GM12878 (cell line): ENCODE measurements around the gene RARG. TPM values are rescaled to one million over a fixed set of nuclear protein-coding genes. Genes with fewer than 3 reads are reported as not detected.

Experiments
- ATAC-seq: fragments of 200-7000 bp; cut with Tn5 transposase; 3 replicates; pipeline ENCODE4 v1.9.1; 2020; ENCODE audit warnings: mild to moderate bottlenecking, moderate library complexity
- BruUV-seq: library from RNA; stranded (reverse); fragments of 400-500 nt; replicated peaks from 2 replicates; lab custom pipeline; 2021; lab: Mats Ljungman, UMichigan
- CTCF ChIA-PET: fragments of 300-600 bp; sonication (Branson Sonifier 250); formaldehyde crosslinking; extraction: SDS; loops from one replicate; lab custom pipeline; 2021; ENCODE audit warnings: inconsistent platforms; lab: Yijun Ruan, JAX
- POLR2A ChIA-PET: fragments of 350-600 bp; formaldehyde crosslinking; extraction: SDS; loops from one replicate; lab custom pipeline; 2021; ENCODE audit warnings: inconsistent platforms; lab: Charles Lee
- RAD21 ChIA-PET: fragments of 300-600 bp; sonication (Branson Sonifier 250); formaldehyde crosslinking; loops from one replicate; lab custom pipeline; 2023; ENCODE audit warnings: antibody characterized with exemption; ENCODE audit not compliant: unreplicated experiment; lab: Charles Lee
- SMC1A ChIA-PET: fragments of 300-600 bp; sonication (Branson Sonifier 250); formaldehyde crosslinking; loops from one replicate; lab custom pipeline; 2023; ENCODE audit not compliant: unreplicated experiment, uncharacterized antibody; lab: Charles Lee
- DNase-seq: peaks from one replicate; pipeline ENCODE4 v3.0.0-alpha.2; 2011; ENCODE audit warnings: low read depth, low spot score
- FAIRE-seq: peaks from 3 replicates; lab custom pipeline; 2011; peaks lifted over from hg19 to GRCh38; lab: Jason Lieb, UNC
- H2AFZ ChIP-seq: 2 replicates; pipeline ENCODE4 v1.6.0; 2011; ENCODE audit warnings: low read depth, low read length, control low read depth; ENCODE audit not compliant: control insufficient read depth
- H3K27ac ChIP-seq: 2 replicates; pipeline ENCODE4 v1.5.1; 2011; ENCODE audit warnings: control low read depth; ENCODE audit not compliant: control insufficient read depth, insufficient read depth
- H3K27me3 ChIP-seq, 2 experiments: replicated peaks in 1 of 2; 2 replicates each; pipeline versions ENCODE4 v1.6.0 to v1.6.1; 2011; ENCODE audit warnings: low read length in 1 of 2; ENCODE audit not compliant: control insufficient read depth in 2 of 2, insufficient read depth in 2 of 2
- H3K36me3 ChIP-seq, 2 experiments: 2 replicates each; pipeline ENCODE4 v1.5.1; 2011; ENCODE audit warnings: low read length in 1 of 2; ENCODE audit not compliant: control insufficient read depth in 2 of 2, insufficient read depth in 2 of 2
- H3K4me1 ChIP-seq: 2 replicates; pipeline ENCODE4 v1.6.1; 2011; ENCODE audit warnings: mild to moderate bottlenecking, low read length, moderate library complexity, mixed read lengths; ENCODE audit not compliant: control insufficient read depth, insufficient read depth
- H3K4me2 ChIP-seq: 2 replicates; pipeline ENCODE4 v1.6.0; 2011; ENCODE audit warnings: control low read depth; ENCODE audit not compliant: control insufficient read depth, insufficient read depth
- H3K4me3 ChIP-seq: fragments of 200-600 bp; sonication (generic); 2 replicates; pipeline ENCODE4 v1.5.1; 2016
- H3K79me2 ChIP-seq: 2 replicates; pipeline ENCODE4 v1.6.0; 2011; ENCODE audit warnings: low read length; ENCODE audit not compliant: control insufficient read depth, insufficient read depth
- H3K9ac ChIP-seq: 2 replicates; pipeline ENCODE4 v1.8.0; 2011; ENCODE audit warnings: low read length, control low read depth, mixed read lengths; ENCODE audit not compliant: control insufficient read depth, insufficient read depth
- H3K9me3 ChIP-seq: replicated peaks from 3 replicates; pipeline ENCODE4 v1.5.1; 2011; ENCODE audit warnings: mild to moderate bottlenecking, low read length; ENCODE audit not compliant: control insufficient read depth, insufficient read depth
- H4K20me1 ChIP-seq: 2 replicates; pipeline ENCODE4 v1.6.0; 2011; ENCODE audit not compliant: control insufficient read depth, insufficient read depth
- CTCF ChIP-seq, 3 experiments: IDR thresholded peaks in 2 of 3; conservative IDR thresholded peaks in 1 of 3; 2 replicates each; pipeline ENCODE4 v1.5.1; 2011; ENCODE audit warnings: low read depth in 3 of 3, low read length in 3 of 3, mild to moderate bottlenecking in 3 of 3, control low read depth in 2 of 3, moderate library complexity in 2 of 3, inconsistent platforms in 1 of 3, mixed read lengths in 1 of 3; ENCODE audit not compliant: control insufficient read depth in 2 of 3, insufficient read depth in 1 of 3; ENCODE audit errors: extremely low read depth in 1 of 3
- GABPA ChIP-seq: IDR thresholded peaks from 2 replicates; pipeline ENCODE4 v1.6.1; 2014; ENCODE audit warnings: antibody characterized with exemption, low read depth, mild to moderate bottlenecking, inconsistent platforms
- SIN3A ChIP-seq: IDR thresholded peaks from 2 replicates; pipeline ENCODE4 v1.6.1; 2012; ENCODE audit warnings: low read depth, low read length, improper control_type of control experiment
- WGBS: methylation state at CpG from one replicate; pipeline ENCODE4 v1.1.6; 2016; ENCODE audit warnings: low lambda C conversion rate; ENCODE audit not compliant: insufficient replicate concordance, insufficient coverage; ENCODE audit errors: missing lambda C conversion rate; 5-methylcytosine and 5-hydroxymethylcytosine counted together
- in situ Hi-C: fragments of 300-500 bp; cut with MboI; formaldehyde crosslinking; loops from 9 replicates; pipeline ENCODE4 v1.14.3; 2018; ENCODE audit warnings: mixed read lengths
- intact Hi-C: fragments of 100-400 bp; cut with micrococcal nuclease; formaldehyde crosslinking; loops from one replicate; pipeline ENCODE4 v1.14.2; 2022; ENCODE audit not compliant: unreplicated experiment
- polyA plus RNA-seq, 11 experiments: library from polyadenylated mRNA; depleted of rRNA in 4 of 11; unstranded in 6 of 11; stranded (reverse) in 5 of 11; fragments of >200 nt; fragmentation: Nextera tagmentation in 4 of 11; fragmentation: Illumina TruSeq in 1 of 11; extraction: Ambion mirVana in 4 of 11; extraction: Trizol in 1 of 11; gene quantifications; 1 replicate in 1 of 11; 2 replicates in 10 of 11; pipeline versions ENCODE4 v1.2.1 to v1.2.3, GENCODE V29; 2011 to 2016; ENCODE audit warnings: inconsistent platforms in 2 of 11, missing spikeins in 2 of 11, low read depth in 1 of 11
- total RNA-seq, 4 experiments: library from RNA; depleted of rRNA in 3 of 4; stranded (reverse); fragments of >200 nt in 3 of 4; fragmentation: Illumina TruSeq in 1 of 4; extraction: Trizol in 1 of 4; gene quantifications; 2 replicates each; pipeline versions ENCODE4 v1.2.1 to v1.2.3, GENCODE V29; 2013 to 2021
- TF ChIP-seq, protein P1 (sequence below): IDR thresholded peaks from 2 replicates; pipeline ENCODE4 v1.6.1; 2011; ENCODE audit warnings: borderline replicate concordance, low read depth, mild to moderate bottlenecking, moderate library complexity, low read length; ENCODE audit not compliant: insufficient read depth, poor library complexity, severe bottlenecking

The RARG gene
- total and polyA plus RNA-seq, 10 of the 15 experiments (the other 5 are each of a cell fraction or from before 2014, with no cell fraction given), result 0.27 to 8.1 (median 4.1) TPM

DNA sequence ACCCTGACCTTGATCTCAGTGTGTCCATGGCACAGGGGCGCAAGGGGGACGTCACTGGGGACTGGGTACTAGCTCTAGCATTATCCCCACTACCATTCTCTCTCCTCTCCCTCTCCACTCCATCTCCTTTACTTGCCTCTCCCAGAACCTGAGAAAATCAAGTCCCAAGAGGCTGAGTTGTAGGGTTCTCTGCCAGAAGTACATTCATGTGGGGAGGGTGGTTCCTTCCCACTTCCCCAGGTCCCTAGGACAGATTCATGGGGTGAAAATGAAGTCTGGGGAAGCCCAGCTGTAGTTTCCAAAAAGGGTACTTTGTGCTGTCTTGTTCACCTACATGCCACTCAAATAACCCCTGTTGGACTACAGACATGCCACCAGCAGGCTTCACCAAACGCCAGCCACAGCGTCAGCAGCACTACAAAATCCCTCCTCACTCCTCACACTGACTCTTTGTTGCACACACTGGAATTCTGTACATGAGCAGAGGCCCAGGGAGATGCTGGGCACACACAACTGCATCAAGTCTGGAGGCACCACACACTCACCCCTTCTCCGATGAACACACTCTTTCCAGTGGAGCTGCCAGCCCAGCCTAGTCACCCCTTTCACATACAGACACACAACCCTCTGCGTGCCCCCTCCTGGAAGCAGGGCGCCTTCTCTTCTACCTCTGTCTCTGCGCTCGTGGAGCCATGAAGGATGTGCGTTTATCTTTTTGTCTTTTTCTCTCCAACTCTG is 6.9 kb downstream of the RARG start (continued):
- TF ChIP-seq SIN3A, result no peak
- TF ChIP-seq GABPA, result no peak

- DNase-seq (no peak), FAIRE-seq (no peak), ATAC-seq (no peak)
- BruUV-seq, result no TSS peak
- Histone ChIP-seq H3K4me2 (no peak overlapping the region), H3K27me3 (no peaks in the 10 kb centered on the region), H3K4me3 (no peak overlapping the region), H3K79me2 (peaks cover 3% of the 10 kb centered on the region; the same call in 1 of the 2 replicates), H3K9me3 (no peaks in the 10 kb centered on the region), H4K20me1 (no peaks in the 10 kb centered on the region), H3K9ac (no peak overlapping the region), H2AFZ (no peak overlapping the region), H3K27ac (no peak overlapping the region), H3K36me3 (no peaks in the 10 kb centered on the region), H3K4me1 (peaks cover 13% of the 10 kb centered on the region)
- 63% methylated on average over 10 of the region's 11 CpGs for WGBS
- POLR2A ChIA-PET, result no interaction called here
- CTCF ChIA-PET, result interaction anchor here (0.9 to 1.4 kb wide), 2 partner anchors 9 to 12 kb away, joined by 3 to 6 read pairs; no protein-coding TSS in a partner anchor
- 0 out of 6 replicates have a peak, but pooled peaks of 1 of the 3 experiments have one; percentile 3 for TF ChIP-seq CTCF (IDR thresholded peaks at IDR 0.05 in 2 of 3, conservative IDR thresholded peaks at IDR 0.05 in 1 of 3; ENCODE audit: control insufficient read depth in 2 of 3, extremely low read depth in 1 of 3, insufficient read depth in 1 of 3, low read depth in 3 of 3, low read length in 3 of 3)
- TF ChIP-seq, protein P1, sequence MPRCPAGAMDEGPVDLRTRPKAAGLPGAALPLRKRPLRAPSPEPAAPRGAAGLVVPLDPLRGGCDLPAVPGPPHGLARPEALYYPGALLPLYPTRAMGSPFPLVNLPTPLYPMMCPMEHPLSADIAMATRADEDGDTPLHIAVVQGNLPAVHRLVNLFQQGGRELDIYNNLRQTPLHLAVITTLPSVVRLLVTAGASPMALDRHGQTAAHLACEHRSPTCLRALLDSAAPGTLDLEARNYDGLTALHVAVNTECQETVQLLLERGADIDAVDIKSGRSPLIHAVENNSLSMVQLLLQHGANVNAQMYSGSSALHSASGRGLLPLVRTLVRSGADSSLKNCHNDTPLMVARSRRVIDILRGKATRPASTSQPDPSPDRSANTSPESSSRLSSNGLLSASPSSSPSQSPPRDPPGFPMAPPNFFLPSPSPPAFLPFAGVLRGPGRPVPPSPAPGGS, result no peak
- SMC1A ChIA-PET, result interaction anchor here (1.1 kb wide), 2 partner anchors 9 to 44 kb away, joined by 4 read pairs; partner anchors contain the start of gene ESPL1
- RAD21 ChIA-PET, result no interaction called here
- in situ Hi-C loops, result no loop called here
- intact Hi-C loops, result loop anchor here (5.0 kb wide), 1 partner anchor 43 kb away; the partner anchor contains the start of gene ESPL1
Observed at GRCh38 chr12:53224061-53224896, 7.7 kb downstream of the RARG start.
